GM18870 (cell line): ENCODE results near the gene GBX2.
"Not testable (repeated sequence)": the region's sequence is repeated elsewhere in the genome, so short reads cannot be mapped to it uniquely, and the experiment has no call there.

Experiments used
- ATAC-seq: cut with Tn5 transposase; IDR thresholded peaks from one replicate; pipeline ENCODE4 v1.9.1; 2021; ENCODE audit warnings: moderate library complexity; ENCODE audit not compliant: unreplicated experiment

Gene GBX2

DNA sequence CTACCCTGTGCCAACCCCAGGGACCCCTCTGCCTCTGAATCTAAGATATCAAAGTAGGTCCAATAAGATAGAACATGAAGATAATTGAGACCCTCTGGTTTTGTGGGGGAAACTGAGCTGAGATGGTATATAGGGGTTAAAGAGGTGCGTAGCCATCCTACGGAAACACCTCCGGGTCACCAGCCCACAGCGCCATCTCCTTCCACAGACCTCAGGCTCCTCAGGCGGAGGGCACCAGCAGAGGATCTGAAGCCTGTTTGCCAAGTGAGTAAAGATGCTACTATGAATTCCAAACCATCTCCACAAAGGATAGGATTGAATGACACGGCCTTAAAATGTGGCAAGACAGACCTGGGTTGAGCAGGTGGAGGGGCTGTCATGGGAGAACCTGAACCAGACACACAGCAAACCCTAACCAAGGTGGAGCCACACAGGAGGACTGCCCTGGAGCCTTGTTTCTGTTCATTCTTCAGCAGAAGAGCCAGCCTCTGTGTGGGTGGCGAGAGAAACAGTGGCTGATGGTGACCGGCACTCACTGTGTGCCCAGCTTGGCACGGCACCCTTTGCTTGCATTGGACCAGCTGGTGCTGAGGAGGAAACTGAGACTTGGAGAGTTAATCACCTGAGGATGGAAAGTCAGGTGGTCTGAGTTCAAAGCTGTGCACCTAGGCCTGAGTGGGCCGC, 10.2 kb downstream of the GBX2 start:
- no peak for ATAC-seq

DNA sequence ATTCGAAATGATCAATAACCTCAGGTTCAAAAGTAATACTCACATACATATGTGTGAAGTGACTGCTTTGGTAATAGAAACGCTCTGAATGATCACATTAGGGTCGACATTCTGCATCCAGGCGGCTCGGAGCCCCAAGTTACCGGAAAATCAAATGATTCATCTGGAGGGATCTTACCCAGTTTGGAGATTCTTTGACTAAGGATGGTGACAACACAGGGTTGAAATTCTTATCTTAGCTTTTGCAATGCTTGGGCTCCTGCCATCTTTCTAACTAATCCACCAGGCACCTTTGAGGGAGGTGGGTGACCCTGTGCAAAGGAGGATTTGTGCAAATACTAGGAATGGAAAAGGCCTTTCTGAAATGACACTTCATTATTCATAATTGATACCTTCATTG, 10.8 kb downstream of the GBX2 start:
- no peak for ATAC-seq

DNA sequence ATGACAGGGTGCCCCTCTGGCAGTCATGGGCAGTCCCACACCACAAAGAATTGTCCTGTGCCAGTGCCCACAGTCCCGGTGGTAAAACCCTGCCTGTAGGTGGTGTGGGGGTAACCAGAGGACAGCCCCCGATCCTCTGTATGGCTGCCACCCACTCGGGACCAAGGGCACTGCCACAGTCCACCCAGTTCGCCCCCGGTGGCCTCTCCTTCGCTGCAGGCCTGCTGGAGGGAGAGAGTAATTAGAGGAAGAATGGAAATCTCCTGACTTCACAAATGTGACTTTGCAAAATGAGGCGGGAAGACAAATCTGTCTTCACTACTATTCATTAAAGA, 11.4 kb downstream of the GBX2 start:
- no peak for ATAC-seq

DNA sequence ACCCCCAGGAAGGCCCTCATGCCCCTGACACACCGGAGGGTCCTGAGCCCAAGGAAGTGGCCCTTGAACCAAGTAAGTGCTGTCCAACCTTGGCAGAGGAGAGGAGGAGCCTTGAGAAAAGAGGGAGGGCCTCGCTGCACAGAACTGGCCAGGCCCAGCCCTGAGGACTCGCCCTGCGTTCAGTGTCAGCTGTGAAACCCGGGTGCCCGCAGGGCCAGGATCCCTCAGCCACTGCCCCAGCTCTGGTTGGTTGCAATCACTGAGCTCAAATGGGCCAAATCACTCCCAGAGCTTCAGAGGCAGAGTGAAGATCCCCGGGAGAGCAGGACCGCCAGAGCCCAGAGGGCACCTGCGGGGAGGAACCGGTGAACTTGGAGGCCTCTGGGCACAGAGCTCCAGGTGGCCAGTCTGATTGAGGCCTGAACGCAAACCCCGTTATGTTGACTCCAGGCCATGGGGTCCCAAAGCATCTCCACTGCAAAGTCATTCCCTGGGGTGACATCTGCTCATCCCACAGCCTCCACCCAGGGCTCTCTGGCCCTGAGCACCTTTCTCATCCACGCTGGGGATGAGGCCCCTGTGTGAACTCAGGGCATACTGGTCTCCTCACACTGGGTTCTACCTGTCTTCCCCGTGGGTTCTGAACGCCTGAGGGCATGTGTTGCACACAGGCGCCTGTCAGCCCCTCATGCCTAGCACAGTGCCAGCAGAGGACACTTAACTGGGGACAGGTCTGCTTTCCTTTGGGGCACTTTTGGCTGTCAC, 11.9 kb downstream of the GBX2 start:
- ATAC-seq: no peak

DNA sequence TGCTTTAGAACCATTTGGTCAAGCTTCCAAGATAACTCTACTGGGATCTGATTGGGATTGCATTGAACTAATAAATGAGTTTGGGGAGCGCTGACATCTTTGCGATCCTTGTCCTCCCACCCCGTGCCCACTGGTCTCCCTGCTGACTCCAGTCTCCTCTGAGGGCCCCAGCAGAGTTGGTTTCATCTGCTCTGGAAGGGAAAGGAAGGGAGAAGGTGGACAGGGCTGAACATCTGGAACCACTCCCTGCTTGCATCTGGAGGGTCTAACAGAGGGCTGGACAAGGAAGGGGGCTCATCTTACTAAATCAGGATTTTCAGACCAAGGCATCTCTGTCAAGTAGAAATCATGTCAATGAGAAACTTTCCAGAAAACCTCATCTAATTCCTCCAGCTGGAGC, 12.8 kb downstream of the GBX2 start:
- no peak for ATAC-seq

DNA sequence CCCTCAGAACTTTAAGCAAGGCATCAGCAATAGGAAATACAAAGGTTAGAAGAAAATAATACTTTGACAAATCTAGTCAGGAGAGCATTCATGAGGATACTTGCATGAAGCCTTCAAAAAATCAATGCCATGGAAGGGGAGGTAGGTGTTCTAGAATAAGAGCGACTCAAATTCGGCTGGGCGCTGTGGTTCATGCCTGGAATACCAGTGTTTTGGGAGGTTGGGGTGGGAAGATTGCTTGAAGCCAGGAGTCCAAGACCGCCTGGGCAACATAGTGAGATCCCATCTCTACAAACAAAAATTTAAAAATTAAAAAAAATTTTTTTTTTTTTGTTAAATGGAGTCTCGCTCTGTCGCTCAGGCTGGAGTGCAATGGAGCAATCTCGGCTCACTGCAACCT, 21.8 kb downstream of the GBX2 start:
- no peak for ATAC-seq

DNA sequence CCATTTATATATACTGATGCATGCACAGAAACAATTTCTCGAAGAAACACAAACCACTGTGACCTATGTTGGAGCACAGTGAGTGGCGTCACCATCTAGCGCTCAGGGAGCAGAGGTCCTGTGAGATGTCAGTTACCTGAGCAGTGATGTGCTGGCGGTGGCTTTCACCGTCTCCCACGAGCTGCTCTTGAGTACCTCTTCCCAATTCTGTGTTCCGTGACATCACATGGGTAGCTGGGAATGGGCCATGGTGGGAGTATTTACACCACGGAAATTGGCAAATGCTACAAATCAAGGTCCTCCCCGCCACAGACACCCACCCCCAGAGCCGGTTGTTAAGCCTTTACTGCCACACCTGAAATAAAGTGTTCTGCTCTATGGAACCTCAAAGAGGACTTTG, 24.4 kb downstream of the GBX2 start:
- ATAC-seq: no peak

DNA sequence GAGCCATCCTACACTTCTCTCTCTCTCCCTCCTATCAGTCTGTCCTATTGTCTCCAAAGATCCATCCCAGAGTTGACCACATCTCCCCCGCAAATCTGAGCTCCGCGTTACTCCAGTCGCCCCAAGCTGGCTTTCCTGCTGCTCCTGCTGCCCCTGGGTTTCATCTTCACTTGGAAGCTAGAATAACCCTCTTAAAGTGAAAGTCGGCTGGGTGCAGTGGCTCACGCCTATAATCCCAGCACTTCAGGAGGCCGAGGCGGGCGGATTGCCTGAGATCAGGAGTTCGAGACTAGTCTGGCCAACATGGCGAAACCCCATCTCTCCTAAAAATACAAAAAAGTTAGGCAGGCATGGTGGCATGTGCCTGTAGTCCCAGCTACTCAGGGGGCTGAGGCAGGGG, 26.6 kb downstream of the GBX2 start:
- ATAC-seq: not testable (repeated sequence)

DNA sequence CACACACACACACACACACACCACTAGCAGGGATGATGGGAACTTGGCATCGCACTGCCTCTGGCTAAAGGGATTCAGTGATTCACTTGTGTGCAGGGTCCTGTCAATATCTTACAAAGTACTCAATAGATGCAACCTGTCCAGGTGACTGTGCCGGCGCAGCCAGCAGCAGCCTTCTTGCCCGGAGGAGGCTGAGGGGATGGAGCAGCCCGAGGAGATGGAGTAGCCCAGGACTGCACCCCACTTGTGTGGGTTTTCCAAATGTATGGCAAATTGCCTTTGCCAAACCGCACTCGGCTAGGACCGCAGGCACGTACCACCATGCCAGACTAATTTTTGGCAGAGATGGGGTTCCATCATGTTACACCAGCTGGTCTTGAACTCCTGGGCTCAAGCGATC, 31.1 kb downstream of the GBX2 start:
- ATAC-seq: no peak

DNA sequence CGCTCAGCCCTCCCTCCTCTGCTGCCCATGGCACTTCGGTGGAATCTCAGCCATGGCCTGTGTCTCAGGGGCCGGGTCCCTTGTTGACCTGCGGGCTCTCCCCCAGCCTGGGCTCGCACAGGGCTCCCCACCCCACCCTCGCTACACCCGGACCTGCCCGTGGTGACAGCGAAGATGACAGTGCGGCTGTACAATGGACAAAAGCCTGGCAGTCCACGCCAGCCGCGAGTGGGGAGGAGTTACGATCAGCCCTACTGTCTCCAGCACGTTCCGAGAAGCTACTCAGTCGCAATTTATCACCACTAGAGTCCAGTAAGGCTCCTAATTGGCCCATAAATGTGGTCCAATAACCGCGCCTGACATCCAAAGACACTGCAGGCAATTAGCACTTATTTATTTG, 31.6 kb downstream of the GBX2 start:
- no peak for ATAC-seq

DNA sequence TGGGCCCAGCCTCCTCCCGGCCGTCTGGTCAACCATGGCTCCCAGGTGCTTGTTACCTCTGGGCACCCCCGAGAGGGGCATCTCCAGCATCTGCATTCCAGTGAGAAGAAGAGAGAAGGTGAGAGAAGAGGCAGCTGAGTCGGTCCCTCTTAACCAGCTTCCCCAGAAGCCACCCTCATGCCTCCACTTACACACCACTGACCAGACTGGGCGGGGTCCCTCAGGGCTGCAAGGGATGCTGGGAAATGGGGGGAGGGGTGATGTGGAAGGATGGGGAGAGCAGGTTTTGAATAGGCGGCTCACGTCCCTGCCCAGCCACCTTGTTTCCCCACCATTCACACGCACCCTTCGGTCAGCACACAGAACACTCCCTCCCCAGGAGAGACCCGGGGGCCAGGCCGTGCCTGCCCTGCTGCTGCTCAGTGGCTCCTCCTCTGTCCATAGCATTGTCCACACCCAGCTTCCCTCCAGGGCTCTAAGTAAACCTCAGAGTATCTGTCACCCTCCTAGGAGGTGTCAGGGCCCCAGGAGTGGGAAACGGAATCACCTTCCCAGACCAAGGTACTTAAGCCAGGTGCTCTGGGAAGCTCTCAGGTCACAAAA, 34.7 kb downstream of the GBX2 start:
- ATAC-seq: no peak

DNA sequence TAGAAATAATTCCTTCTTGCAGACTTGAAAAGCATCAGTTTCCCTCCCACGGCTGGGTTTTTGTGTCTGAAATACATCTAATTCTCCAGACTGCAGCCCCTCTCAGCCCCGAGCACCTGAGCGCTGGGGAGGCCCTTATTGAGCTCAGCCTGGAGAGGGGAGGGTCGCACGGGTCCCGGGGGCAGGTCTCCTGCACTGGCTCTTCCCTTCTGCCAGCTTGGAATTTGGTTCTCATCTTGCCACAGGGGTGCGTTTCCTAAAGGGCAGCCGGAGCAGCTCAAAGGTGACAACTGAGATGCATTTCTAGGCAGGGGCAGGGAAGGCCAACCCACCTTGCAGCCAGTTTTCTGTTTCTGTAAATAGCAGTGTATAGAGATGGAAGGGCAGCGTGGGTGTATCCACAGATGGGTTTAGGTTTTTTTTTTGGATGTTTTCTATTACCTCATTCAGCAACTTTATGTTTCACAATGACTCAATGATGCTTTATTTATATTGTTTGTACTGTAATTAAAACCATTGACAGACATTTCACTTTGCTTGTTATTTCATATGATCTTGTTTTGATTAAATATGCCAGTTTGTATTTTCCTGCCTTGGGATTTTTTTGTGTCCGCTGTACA, 37.0 kb downstream of the GBX2 start:
- no peak for ATAC-seq

DNA sequence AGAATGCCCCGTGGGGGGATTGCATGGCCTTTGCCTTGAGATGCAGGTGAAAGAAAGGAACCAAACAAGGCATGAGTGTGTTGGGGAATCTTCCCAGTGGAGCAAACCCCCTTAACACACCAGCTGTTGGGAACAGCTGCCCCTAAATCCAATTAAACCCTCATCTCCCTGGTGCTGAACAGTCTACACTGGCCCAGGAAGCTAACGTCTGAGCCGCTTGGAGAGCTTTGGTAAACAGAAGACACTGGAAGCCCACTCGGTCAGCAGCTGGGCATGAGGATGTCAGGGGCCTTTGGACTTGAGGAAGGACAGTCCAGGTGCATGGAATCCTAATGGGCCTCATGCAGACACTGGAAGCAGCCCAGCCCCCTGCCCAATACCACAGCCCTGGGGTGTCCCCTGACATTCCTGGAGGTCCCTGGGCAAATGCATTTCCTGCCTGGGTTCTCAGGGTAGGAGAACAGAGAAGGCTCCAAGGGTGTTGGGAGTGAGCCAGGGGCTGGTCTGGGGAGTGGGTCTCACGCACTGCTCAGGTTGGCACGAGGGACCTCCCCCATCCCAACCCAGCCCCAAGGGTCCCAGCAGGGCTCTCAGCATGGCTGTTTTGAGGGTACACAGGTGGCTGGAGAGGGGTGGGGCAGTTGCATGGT, 37.7 kb downstream of the GBX2 start:
- no peak for ATAC-seq

DNA sequence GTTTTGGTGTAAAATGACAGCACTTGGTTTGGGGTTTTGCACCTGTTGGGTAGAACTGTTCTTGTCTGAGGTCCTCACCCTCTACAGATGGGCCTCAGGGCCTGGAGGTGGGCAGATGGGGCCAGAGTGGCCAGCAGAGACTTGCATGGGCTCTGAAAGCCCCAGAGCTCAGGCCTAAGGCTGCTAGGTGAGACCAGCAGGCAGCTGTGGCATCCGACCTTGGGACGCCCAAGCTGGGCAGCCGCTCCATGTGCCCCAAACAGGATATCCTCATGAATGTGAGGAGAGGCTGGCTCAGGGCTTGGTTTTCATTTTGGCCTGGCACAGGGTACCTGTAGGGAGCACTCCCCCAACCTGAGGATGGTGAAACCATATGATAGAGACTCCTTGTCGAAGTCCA, 38.3 kb downstream of the GBX2 start:
- no peak for ATAC-seq

DNA sequence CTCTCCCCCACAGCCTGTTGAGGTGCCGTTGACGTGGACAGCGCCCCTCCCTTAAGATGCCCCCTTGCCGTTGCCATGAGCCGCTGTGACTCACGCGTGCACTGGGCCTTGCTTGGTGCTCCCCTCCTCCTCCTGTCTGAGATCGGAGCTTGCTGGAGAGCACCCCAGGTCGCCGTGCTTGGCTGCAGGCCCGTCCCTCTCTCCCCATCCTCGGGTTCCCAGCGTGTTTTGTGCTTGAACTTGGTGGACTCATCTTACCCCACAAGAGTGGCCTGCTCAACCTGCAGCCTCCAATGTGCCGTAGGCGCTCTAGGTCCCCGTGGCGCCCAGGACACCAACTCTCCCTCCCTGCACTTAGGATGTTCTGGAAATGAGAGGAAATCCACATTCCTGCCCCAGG, 39.9 kb downstream of the GBX2 start:
- ATAC-seq: no peak

DNA sequence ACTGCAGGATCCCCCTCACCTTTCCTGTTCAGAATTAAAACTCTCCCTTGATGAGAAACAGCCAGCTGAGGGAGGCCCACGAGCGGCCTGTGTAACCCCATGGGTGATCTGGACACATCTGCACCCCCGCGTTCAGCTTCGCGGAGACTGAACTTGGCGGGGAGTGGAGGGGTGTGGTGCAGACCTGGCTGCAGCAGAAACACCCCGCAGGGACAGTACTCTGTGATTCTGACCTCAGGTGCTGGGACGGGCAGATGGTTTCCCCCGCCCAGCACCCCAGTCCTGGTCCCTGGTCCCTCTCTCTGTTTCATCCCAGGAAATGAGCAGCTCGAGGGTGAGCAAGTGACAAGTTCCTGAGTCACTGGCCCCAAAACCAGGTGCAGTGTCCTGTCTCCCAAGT, 41.2 kb downstream of the GBX2 start:
- no peak for ATAC-seq

DNA sequence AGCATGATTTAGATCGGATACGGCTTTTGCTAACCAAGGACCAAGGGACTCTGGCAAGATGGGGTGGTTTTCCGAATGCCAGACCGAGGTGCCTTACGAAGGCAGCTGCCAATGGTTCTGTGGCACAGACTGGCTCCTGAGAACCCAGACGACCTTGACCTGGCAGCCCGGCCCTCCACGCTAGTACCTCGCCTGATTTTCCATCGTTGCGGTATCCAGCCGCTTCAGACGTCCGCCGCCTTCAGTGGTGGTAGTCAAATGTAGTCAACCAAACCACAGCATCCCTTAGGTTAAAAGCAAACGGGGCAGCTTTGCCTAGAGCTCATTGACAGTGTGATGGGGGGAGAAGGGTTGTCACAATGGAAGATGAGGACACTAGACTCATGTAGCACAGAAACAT, 42.6 kb downstream of the GBX2 start:
- no peak for ATAC-seq

DNA sequence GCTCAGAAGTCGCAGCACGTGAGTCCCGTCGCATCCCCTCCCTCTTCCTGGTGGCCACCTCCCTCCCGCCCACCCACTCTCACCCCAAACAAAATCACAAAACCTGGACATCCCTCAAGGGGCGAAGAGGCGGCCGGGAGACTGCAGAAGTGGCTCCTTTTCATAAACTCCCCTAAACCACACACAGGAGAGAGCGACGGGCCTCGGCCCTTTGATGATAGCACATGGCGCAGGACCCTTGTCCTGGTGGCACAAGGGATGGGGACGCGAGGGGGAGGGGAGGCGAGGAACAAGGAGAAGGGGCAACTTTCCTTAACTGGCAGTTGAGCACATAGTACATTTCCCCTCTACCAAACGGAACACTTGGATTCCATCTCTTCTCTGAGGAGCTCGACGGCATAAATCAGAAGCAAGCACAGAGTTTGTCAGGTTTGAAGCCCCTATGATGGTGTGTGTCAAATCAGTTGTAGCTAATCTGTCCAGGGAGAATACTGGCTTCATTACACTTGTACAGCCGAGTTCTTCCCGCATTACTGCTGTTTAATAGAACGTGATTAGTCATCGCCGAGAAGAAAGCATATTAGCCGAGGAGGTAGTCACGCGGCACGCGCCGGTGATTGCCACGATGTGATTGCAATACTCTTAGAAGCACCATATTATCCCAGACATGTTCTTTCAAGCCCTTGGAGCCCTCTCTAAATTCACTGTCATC, 43.8 kb downstream of the GBX2 start:
- ATAC-seq: no peak

DNA sequence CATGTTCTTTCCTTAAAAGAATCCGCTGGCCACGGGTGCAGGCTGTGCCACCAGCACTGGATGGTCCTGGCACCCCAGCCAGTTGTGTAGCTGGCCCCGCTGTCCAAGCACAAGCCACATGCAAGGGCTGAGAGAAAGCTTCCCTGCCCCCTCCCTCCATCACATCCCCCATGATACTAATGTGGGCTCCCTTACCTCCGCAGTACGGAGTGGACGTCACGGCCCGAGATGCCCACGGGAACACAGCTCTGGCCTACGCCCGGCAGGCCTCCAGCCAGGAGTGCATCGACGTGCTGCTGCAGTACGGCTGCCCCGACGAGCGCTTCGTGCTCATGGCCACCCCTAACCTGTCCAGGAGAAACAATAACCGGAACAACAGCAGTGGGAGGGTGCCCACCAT, 44.5 kb downstream of the GBX2 start:
- no peak for ATAC-seq

DNA sequence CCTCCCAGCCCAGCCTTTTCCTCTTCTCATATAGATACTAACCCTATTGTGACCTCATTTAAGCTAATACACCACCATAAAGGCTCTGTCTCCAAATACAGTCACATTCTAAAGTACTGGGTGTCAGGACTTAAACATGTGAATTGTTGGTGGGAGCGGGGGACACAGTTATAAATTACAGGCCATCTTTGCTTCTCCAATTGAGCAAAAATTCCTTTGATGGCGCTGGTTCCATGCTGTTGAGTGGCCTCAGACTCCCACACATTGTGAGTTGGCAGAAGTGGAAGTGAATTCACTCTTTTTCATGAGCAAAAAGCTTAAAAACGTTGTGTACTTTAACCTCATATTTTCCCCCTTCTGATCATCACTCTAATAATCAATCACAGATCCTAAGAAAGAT, 46.0 kb downstream of the GBX2 start:
- no peak for ATAC-seq

DNA sequence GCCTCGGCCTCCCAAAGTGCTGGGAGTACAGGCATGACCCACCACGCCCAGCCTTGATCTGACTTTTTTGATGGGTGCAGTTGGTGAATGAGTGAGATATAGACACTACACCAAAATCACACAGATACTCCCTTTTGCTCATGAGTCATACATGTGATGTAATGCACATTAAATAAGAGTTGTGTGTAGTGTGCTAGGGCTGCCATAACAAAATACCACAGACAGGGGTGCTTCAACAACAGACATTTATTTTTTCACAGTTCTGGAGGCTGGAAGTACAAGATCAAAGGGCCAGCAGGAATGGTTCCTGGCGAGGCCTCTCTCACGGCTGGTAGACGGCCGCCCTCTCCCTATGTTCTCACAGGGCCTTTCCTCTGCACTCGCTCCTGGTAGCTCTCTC, 46.6 kb downstream of the GBX2 start:
- ATAC-seq: no peak
